Gastrocnemius medialis (tissue), 4 donors: ENCODE results near the gene ROR2.

Experiments used
- POLR2A ChIP-seq, 2 donors: fragments of 450-650 bp; IDR thresholded peaks; one replicate each; pipeline ENCODE4 v1.6.1; 2017; ENCODE audit warnings: antibody characterized with exemption in 2 of 2, mild to moderate bottlenecking in 2 of 2, moderate library complexity in 2 of 2
- TF ChIP-seq, protein P1 (sequence below), 5 experiments: fragments of 450-650 bp in 3 of 5; fragments of 200-600 bp in 2 of 5; sonication (generic) in 2 of 5; IDR thresholded peaks in 4 of 5; conservative IDR thresholded peaks in 1 of 5; 1 replicate in 4 of 5; 2 replicates in 1 of 5; pipeline ENCODE4 v1.5.1; 2016 to 2019; ENCODE audit warnings: antibody characterized with exemption in 5 of 5, mild to moderate bottlenecking in 3 of 5, moderate library complexity in 3 of 5

DNA sequence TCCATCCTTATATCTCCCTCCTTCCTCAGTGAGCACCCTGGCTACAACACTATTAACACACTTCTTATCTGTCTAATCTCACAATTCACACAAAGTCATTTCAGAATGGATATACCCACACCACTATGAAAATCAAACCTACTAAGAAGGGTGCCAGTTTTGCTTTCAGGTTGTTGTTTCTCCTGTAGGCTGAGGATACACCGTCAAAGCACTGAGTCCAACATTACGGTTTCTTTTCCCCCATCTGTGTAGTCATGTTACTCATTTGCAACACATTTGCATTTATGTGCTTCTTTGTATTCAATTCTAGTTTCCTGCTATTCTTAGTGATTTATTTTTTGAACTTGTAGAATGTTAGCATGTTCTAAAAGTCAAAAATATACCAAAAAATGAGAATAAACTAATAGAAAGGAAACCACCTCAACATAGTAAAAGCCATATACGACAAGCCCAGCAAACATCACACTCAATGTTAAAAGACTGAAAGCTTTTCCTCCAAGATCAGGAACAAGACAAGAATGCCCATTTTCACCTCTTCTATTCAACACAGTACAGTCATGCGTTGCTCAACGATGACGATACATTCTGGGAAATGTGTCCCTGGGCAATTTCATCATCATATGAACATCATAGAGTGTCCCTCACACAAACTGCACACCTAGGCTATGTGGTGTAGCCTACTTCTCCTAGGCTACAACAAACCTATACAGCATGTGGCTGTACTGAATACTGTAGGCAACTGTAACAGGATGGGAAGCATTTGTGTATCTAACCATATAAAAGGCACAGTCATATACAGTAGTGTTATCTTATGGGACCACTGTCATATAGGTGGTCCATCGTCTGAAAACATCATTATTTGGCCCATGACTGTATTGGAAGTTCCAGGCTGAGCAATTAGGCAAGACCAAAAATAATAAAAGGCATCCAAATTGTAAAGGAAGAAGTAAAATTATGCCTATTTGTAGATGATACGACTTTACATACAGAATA, 6.3 kb downstream of the ROR2 start:
- TF ChIP-seq, protein P1, sequence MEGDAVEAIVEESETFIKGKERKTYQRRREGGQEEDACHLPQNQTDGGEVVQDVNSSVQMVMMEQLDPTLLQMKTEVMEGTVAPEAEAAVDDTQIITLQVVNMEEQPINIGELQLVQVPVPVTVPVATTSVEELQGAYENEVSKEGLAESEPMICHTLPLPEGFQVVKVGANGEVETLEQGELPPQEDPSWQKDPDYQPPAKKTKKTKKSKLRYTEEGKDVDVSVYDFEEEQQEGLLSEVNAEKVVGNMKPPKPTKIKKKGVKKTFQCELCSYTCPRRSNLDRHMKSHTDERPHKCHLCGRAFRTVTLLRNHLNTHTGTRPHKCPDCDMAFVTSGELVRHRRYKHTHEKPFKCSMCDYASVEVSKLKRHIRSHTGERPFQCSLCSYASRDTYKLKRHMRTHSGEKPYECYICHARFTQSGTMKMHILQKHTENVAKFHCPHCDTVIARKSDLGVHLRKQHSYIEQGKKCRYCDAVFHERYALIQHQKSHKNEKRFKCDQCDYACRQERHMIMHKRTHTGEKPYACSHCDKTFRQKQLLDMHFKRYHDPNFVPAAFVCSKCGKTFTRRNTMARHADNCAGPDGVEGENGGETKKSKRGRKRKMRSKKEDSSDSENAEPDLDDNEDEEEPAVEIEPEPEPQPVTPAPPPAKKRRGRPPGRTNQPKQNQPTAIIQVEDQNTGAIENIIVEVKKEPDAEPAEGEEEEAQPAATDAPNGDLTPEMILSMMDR (IDR thresholded peaks at IDR 0.05 in 4 of 5, conservative IDR thresholded peaks at IDR 0.05 in 1 of 5) = no peak
- TF ChIP-seq POLR2A (IDR thresholded peaks at IDR 0.05) = no peak
